GM12872 (cell line): Measurements from ENCODE around the gene PCDHA7.

Source experiments
- CTCF ChIP-seq: IDR thresholded peaks from 3 replicates; pipeline ENCODE4 v1.5.1; 2011; ENCODE audit warnings: low read depth, mild to moderate bottlenecking, low read length, moderate library complexity; ENCODE audit not compliant: insufficient read depth

The PCDHA7 gene

DNA sequence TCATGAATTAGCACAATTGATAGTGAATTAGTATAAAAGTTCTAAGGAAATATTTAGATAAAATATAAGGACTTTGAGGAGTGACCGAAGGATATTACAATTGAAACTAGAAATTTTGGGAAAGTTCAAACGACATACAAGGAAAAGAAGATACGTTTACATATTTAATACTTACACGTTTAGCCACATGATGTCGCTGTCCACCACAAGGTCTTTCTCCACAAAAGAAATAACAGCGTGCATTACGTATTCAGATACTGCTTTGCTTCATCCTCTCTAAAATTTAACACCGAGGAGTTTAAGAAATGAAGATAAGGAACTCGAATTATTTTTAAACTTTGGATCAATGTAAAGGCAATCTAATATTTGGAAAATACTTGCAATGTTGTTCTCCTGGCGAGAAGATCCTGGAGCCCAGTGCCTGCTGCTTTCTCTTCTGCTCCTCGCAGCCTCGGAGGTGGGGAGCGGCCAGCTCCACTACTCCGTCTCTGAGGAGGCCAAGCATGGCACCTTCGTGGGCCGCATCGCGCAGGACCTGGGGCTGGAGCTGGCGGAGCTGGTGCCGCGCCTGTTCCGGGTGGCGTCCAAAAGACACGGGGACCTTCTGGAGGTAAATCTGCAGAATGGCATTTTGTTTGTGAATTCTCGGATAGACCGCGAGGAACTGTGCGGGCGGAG is 33.1 kb upstream of the PCDHA7 start, which contains the start of gene PCDHA3:
Gene PCDHA3, plus strand, starts transcription at position 242 of the 678 bp plus-strand sequence.
- TF ChIP-seq CTCF = no peak

DNA sequence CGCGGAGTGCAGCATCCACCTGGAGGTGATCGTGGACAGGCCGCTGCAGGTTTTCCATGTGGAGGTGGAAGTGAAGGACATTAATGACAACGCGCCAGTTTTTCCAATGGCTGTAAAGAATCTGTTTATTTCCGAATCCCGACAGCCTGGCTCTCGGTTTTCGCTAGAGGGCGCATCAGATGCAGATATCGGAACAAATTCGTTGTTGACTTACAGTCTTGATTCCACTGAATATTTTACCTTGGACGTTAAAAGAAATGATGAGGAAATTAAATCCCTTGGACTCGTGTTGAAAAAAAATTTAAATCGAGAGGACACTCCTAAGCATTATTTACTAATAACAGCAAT is 32.6 kb upstream of the PCDHA7 start:
- no peak for TF ChIP-seq CTCF

GRCh38 chr5:140802781-140803271 is 31.2 kb upstream of the PCDHA7 start:
- TF ChIP-seq CTCF = no peak

DNA sequence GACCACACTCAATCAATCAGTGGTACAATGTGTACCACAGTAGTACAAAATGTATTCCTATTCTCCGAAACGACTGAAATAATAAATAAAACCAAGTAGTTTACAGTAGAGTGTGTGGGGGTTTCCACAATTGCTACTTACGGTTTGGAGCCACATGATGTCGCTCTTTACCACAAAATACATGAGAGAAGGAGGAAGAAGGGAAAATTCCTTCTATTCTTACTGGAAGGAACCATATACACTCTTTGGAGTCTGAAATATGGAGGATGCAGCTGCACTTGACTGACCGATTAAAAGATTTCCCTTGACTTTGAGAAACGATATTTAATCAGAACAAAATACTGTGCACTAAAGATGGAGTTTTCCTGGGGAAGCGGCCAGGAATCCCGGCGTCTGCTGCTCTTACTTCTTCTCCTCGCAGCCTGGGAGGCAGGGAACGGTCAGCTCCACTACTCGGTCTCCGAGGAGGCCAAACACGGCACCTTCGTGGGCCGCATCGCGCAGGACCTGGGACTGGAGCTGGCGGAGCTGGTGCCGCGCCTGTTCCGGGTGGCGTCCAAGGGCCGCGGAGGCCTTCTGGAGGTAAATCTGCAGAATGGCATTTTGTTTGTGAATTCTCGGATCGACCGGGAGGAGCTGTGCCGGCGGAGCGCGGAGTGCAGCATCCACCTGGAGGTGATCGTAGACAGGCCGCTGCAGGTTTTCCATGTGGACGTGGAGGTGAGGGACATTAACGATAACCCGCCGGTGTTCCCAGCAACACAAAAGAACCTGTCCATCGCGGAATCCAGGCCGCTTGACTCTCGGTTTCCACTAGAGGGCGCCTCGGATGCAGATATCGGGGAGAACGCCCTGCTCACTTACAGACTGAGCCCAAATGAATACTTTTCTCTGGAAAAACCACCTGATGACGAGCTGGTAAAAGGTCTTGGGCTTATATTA is 27.0 kb upstream of the PCDHA7 start, which contains the start of gene PCDHA4:
Gene PCDHA4, plus strand, starts transcription at position 235 of the 942 bp plus-strand sequence.
- TF ChIP-seq CTCF = peak; percentile 42; the same call in 2 of the 3 replicates

DNA sequence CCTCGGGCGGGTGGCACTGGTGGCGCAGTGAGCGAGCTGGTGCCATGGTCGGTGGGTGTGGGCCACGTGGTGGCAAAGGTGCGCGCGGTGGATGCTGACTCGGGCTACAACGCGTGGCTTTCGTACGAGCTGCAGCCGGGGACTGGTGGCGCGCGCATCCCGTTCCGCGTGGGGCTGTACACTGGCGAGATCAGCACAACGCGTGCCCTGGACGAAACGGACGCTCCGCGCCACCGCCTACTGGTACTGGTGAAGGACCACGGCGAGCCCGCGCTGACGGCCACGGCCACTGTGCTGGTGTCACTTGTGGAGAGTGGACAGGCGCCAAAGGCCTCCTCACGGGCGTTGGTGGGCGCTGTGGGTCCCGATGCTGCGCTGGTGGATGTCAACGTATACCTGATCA is 25.2 kb upstream of the PCDHA7 start:
- no peak for TF ChIP-seq CTCF

DNA sequence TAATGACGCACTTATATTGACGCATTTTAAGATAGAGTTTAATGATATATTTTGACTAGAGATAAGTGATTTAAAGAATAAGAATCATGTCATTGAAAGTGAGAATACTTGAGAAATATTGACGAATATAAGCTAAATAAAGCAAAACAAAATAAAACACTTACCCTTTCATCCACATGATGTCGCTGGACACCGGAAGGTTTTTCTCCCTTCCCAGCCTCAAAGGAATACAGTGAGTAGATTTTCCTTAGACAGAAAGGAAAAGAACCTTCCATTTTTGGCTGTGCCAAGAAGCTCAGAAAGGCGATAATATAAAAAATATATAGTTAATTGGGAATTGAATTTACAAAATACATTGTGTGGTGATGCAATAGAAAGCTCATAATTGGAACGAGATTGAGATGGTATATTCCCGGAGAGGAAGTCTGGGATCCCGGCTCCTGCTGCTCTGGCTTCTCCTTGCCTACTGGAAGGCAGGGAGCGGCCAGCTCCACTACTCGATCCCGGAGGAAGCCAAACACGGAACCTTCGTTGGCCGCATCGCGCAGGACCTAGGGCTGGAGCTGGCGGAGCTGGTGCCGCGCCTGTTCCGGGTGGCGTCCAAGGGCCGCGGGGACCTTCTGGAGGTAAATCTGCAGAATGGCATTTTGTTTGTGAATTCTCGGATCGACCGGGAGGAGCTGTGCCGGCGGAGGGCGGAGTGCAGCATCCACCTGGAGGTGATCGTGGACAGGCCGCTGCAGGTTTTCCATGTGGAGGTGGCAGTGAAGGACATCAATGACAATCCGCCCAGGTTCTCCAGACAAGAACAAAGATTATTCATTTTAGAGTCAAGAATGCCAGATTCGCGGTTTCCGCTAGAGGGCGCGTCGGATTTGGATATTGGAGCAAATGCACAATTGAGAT is 12.4 kb upstream of the PCDHA7 start, which contains the start of gene PCDHA5:
Gene PCDHA5, plus strand, starts transcription at position 239 of the 906 bp plus-strand sequence.
- TF ChIP-seq CTCF = no peak
